Tibial nerve (tissue), 3 donors: ENCODE results near the gene PLS3.

Experiments
- CTCF ChIP-seq, 5 experiments: fragments of 200-600 bp in 3 of 5; fragments of 450-650 bp in 2 of 5; sonication (generic) in 3 of 5; IDR thresholded peaks; one replicate each; pipeline ENCODE4 v1.5.1; 2016 to 2019; ENCODE audit warnings: antibody characterized with exemption in 5 of 5, mild to moderate bottlenecking in 3 of 5, moderate library complexity in 2 of 5
- POLR2A ChIP-seq, 2 donors: fragments of 450-650 bp; IDR thresholded peaks; one replicate each; pipeline ENCODE4 v1.6.1; 2017; ENCODE audit warnings: antibody characterized with exemption in 2 of 2, mild to moderate bottlenecking in 2 of 2, moderate library complexity in 2 of 2

GRCh38 chrX:115616943-115617563 is 56.1 kb downstream of the PLS3 start:
- TF ChIP-seq CTCF (IDR thresholded peaks at IDR 0.05) = no peak
- TF ChIP-seq POLR2A (IDR thresholded peaks at IDR 0.05) = no peak
